Astrocyte of the cerebellum (primary cell): Measurements from ENCODE around the gene ULK2.

Source experiments
- DNase-seq: peaks from one replicate; pipeline ENCODE4 v3.0.0-alpha.2; 2011; ENCODE audit warnings: low read depth
- H3K4me3 ChIP-seq: 2 replicates; pipeline ENCODE4 v1.5.1; 2011; ENCODE audit warnings: mild to moderate bottlenecking, low read depth, low read length, moderate library complexity
- CTCF ChIP-seq: IDR thresholded peaks from 2 replicates; pipeline ENCODE4 v1.5.1; 2012; ENCODE audit warnings: low read length, low read depth, moderate library complexity, mild to moderate bottlenecking; ENCODE audit errors: missing control alignments
- in situ Hi-C: cut with HindIII; loops from 2 replicates; pipeline ENCODE4 v1.10.0; 2017; ENCODE audit warnings: low sequenced_read_pairs

ULK2 gene

DNA sequence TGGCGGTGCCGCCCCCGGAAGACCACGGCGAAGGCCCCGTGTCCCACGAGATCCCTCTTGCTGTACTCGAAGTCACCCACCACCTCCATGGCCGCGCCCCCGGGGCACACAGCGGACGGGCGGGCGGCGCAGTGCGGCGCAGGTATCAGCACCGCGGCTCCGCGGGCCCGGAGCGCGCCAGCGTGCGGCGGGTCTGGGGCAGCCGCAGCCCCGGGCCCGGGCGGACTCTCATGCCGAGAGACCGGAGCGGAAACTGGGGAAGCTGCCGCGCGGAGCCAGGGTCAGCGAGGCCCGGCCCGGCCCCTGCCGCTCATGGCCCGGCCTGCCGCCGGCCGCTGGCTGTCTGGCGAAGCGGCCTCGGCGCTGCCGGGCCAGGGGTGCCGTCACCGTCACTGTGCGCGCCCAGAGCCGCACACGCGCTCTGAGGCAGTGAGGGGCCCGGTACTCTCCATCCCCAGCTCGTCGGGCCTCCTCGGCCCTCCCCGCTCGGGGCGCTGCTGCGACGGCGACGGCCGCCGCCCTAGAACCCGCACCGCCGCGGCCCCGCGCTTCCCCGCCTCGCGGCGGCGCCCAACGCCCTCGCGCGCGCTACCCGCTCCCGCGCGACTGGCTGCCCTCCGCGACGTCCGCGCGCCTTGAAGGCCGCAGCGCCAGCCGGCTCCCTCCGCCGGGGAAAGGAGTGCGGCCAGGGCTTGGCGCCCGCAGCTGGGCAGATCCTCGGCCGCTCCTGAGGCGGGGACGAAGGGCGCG is at the start of gene ULK2:
ULK2 (minus strand) TSS at position 608 of the 750 bp plus-strand sequence; CDS start at position 89, 519 bp downstream.
- in situ Hi-C loops, result no loop called here
- DNase-seq, result peak; percentile 38
- H3K4me3 ChIP-seq, result peak within 1 kb of the TSS; percentile 71
- no peak for TF ChIP-seq CTCF

GRCh38 chr17:19915245-19915978 is 47.7 kb upstream of the ULK2 start:
- H3K4me3 ChIP-seq, result no peak overlapping the region
- no peak for DNase-seq
- no peak for TF ChIP-seq CTCF
- in situ Hi-C loops, result no loop called here

- no peak for DNase-seq
- in situ Hi-C loops, result no loop called here
- no peak for TF ChIP-seq CTCF
- no peak overlapping the region for H3K4me3 ChIP-seq
Observed at GRCh38 chr17:19911033-19911432, 43.3 kb upstream of the ULK2 start.

- no peak for TF ChIP-seq CTCF
- in situ Hi-C loops, result no loop called here
- no peak overlapping the region for H3K4me3 ChIP-seq
- DNase-seq, result no peak
Observed at GRCh38 chr17:19909139-19909538, 41.4 kb upstream of the ULK2 start.

- no peak for DNase-seq
- no peak overlapping the region for H3K4me3 ChIP-seq
- no peak for TF ChIP-seq CTCF
- in situ Hi-C loops, result no loop called here
Observed at GRCh38 chr17:19905502-19905901, 37.8 kb upstream of the ULK2 start.

DNA sequence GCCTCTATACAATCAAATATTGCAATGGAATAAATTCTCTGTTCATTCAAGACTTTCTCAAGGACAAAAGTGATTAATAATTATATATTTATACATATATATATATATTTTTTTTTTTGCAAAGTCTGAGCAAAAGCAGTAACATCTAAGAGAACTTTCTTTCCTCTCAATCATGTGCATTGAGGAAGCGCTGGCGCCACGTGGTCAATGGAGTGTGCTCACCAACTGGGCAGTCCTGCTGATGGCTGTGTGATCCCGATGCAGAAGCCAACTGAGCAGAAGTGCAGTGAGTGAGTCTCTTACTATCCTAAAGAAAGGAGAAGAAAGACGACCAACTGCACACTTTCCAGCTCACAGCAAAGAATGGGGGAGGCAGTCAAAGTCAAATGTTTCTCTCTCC is 37.2 kb upstream of the ULK2 start:
- in situ Hi-C loops, result no loop called here
- TF ChIP-seq CTCF, result no peak
- H3K4me3 ChIP-seq, result no peak overlapping the region
- DNase-seq, result no peak
